Osteoblast (primary cell): ENCODE data around the gene EVI5L. TPM values are rescaled to one million over a fixed set of nuclear protein-coding genes. Genes with fewer than 3 reads are reported as not detected.

Experiments used
- DNase-seq: peaks from one replicate; pipeline ENCODE4 v3.0.0; 2011; ENCODE audit warnings: low spot score, mixed read lengths; ENCODE audit not compliant: insufficient read length; ENCODE audit errors: missing footprints
- H2AFZ ChIP-seq: 2 replicates; pipeline ENCODE4 v1.6.0; 2011; ENCODE audit warnings: mild to moderate bottlenecking, low read length
- H3K27ac ChIP-seq: 2 replicates; pipeline ENCODE4 v1.5.1; 2011; ENCODE audit warnings: mild to moderate bottlenecking, low read depth, low read length, moderate library complexity
- H3K27me3 ChIP-seq: 2 replicates; pipeline ENCODE4 v1.6.0; 2012; ENCODE audit warnings: mild to moderate bottlenecking, control low read depth, inconsistent platforms, low read length, moderate library complexity; ENCODE audit not compliant: insufficient read depth
- H3K36me3 ChIP-seq: 2 replicates; pipeline ENCODE4 v1.5.1; 2011; ENCODE audit warnings: mild to moderate bottlenecking, low read length, control low read depth, moderate library complexity; ENCODE audit not compliant: insufficient read depth
- H3K4me1 ChIP-seq: 2 replicates; pipeline ENCODE4 v1.5.1; 2011; ENCODE audit warnings: mild to moderate bottlenecking, low read length, control low read depth, moderate library complexity; ENCODE audit not compliant: insufficient read depth
- H3K4me2 ChIP-seq: 2 replicates; pipeline ENCODE4 v1.6.0; 2011; ENCODE audit warnings: mild to moderate bottlenecking, low read length; ENCODE audit not compliant: insufficient read depth
- H3K4me3 ChIP-seq: fragments of 200-600 bp; sonication (generic); 3 replicates; pipeline ENCODE4 v1.5.1; 2012; ENCODE audit warnings: mild to moderate bottlenecking, low read length, inconsistent platforms; ENCODE audit not compliant: insufficient read depth
- H3K79me2 ChIP-seq: 2 replicates; pipeline ENCODE4 v1.6.0; 2012; ENCODE audit warnings: mild to moderate bottlenecking, low read length, control low read depth, inconsistent platforms; ENCODE audit not compliant: insufficient read depth
- H3K9me3 ChIP-seq: 2 replicates; pipeline ENCODE4 v1.5.1; 2011; ENCODE audit warnings: low read depth, low read length, control low read depth
- H4K20me1 ChIP-seq: 2 replicates; pipeline ENCODE4 v1.6.0; 2012; ENCODE audit warnings: mild to moderate bottlenecking, low read length, control low read depth; ENCODE audit not compliant: insufficient read depth
- total RNA-seq: library from RNA; depleted of rRNA; stranded (reverse); fragments of >200 nt; gene quantifications from 2 replicates; pipeline ENCODE4 v1.2.3, GENCODE V29; 2012
- TF ChIP-seq, protein P1 (sequence below): IDR thresholded peaks from 2 replicates; pipeline ENCODE4 v1.5.1; 2011; ENCODE audit warnings: mild to moderate bottlenecking, low read depth, low read length, moderate library complexity; ENCODE audit errors: extremely low read depth

Gene EVI5L
- total RNA-seq, 1 donor, result 26.1 TPM

DNA sequence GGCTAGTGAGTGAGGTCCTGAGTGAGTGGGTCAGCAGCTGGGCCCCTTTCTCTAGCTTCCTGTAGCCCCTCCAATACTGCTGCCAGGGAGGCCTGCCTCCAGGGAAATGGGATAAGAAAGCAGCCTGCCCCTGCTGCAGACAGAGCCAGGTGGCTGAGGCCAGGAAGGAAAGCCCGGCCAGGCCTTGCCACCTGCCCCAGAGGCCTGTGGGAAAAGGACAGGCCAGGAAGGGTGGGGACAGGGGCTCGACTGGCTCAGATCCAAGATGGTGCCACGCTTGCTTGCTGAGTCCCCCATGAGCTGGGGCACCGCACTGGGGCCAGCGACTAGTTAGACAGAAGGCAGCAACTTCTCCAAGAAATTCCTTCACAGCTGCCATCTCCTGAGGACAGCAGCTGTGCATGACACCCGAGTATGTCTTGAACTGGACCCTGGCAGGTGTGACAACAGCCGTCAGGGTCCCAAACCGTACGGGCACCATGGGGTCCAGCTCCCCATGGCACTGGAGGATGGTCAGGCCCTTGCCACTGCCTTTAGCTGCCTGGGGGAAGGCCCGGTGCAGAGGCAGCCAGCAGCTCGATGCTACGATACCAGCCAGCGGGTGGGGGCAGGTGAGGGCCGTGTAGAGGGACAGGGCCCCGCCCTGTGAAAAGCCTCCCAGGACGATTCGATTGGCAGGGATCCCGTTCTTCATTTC lies 49.2 kb downstream of the EVI5L start:
- H3K27ac ChIP-seq, result no peak overlapping the region

DNA sequence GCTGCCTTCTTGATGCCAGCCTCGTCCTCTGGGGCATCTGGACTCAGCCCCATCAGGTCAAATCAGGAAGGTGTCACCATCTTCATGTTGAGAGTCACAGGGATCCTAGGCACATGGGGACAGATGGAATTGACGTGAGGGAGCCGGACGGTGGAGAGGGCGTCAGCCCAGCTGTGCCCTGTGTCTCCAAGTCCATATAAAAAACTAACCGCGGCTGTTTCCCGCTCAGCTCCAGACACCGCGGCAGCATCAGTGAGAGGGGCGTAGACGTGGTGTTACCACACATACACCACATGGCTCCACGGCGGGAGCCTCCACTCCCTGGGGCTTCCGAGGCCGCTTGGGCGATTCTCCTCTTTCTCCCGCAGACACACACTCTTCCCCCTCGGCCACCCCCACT lies 49.8 kb downstream of the EVI5L start:
- TF ChIP-seq, protein P1, sequence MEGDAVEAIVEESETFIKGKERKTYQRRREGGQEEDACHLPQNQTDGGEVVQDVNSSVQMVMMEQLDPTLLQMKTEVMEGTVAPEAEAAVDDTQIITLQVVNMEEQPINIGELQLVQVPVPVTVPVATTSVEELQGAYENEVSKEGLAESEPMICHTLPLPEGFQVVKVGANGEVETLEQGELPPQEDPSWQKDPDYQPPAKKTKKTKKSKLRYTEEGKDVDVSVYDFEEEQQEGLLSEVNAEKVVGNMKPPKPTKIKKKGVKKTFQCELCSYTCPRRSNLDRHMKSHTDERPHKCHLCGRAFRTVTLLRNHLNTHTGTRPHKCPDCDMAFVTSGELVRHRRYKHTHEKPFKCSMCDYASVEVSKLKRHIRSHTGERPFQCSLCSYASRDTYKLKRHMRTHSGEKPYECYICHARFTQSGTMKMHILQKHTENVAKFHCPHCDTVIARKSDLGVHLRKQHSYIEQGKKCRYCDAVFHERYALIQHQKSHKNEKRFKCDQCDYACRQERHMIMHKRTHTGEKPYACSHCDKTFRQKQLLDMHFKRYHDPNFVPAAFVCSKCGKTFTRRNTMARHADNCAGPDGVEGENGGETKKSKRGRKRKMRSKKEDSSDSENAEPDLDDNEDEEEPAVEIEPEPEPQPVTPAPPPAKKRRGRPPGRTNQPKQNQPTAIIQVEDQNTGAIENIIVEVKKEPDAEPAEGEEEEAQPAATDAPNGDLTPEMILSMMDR, result no peak
- Histone ChIP-seq H3K4me2 (no peak overlapping the region), H3K4me3 (no peak overlapping the region), H3K36me3 (no peaks in the 10 kb centered on the region), H4K20me1 (no peaks in the 10 kb centered on the region), H2AFZ (no peak overlapping the region), H3K27ac (no peak overlapping the region), H3K4me1 (peaks cover 4% of the 10 kb centered on the region), H3K9me3 (no peaks in the 10 kb centered on the region), H3K27me3 (peaks cover 2% of the 10 kb centered on the region), H3K79me2 (no peaks in the 10 kb centered on the region)
- no peak for DNase-seq

More for the DNA sequence above, 49.2 kb downstream of the EVI5L start:
- H4K20me1 ChIP-seq, result no peaks in the 10 kb centered on the region
- H3K79me2 ChIP-seq, result no peaks in the 10 kb centered on the region
- H3K9me3 ChIP-seq, result no peaks in the 10 kb centered on the region
- peak; percentile 39 for DNase-seq
- H3K36me3 ChIP-seq, result no peaks in the 10 kb centered on the region
- peaks cover 4% of the 10 kb centered on the region for H3K4me1 ChIP-seq
- H3K4me2 ChIP-seq, result no peak overlapping the region
- H2AFZ ChIP-seq, result no peak overlapping the region
- H3K4me3 ChIP-seq, result no peak overlapping the region
- TF ChIP-seq, protein P1, result no peak
- H3K27me3 ChIP-seq, result peaks cover 8% of the 10 kb centered on the region

GRCh38 chr19:7881910-7882309 lies 51.9 kb downstream of the EVI5L start:
- Histone ChIP-seq H4K20me1 (no peaks in the 10 kb centered on the region), H3K4me3 (no peak overlapping the region), H3K79me2 (no peaks in the 10 kb centered on the region), H3K4me2 (no peak overlapping the region), H2AFZ (no peak overlapping the region), H3K36me3 (no peaks in the 10 kb centered on the region), H3K27me3 (no peaks in the 10 kb centered on the region), H3K9me3 (no peaks in the 10 kb centered on the region), H3K4me1 (peaks cover 4% of the 10 kb centered on the region), H3K27ac (no peak overlapping the region)
- DNase-seq, result no peak
- TF ChIP-seq, protein P1, result no peak

- Histone ChIP-seq H3K4me1 (no peaks in the 10 kb centered on the region), H3K9me3 (no peaks in the 10 kb centered on the region), H4K20me1 (no peaks in the 10 kb centered on the region), H3K4me2 (no peak overlapping the region), H3K27me3 (no peaks in the 10 kb centered on the region), H3K36me3 (no peaks in the 10 kb centered on the region), H3K4me3 (no peak overlapping the region), H3K79me2 (no peaks in the 10 kb centered on the region), H3K27ac (no peak overlapping the region), H2AFZ (no peak overlapping the region)
- TF ChIP-seq, protein P1, result no peak
- DNase-seq, result peak; percentile 19
Observed at GRCh38 chr19:7883105-7883504, 53.1 kb downstream of the EVI5L start.
